HL-60 (cell line): ENCODE data around the gene S100A9.

Experiments used
- POLR2AphosphoS5 ChIP-seq: IDR thresholded peaks from 2 replicates; pipeline ENCODE4 v1.6.1; 2012; ENCODE audit warnings: low read depth
- REST ChIP-seq: IDR thresholded peaks from 2 replicates; pipeline ENCODE4 v1.6.1; 2012; ENCODE audit warnings: low read depth; ENCODE audit not compliant: insufficient replicate concordance
- TF ChIP-seq, protein P1 (sequence below): IDR thresholded peaks from one replicate; pipeline ENCODE4 v1.5.1; 2011; ENCODE audit warnings: low read length, control low read depth, inconsistent platforms; ENCODE audit not compliant: insufficient read depth

DNA sequence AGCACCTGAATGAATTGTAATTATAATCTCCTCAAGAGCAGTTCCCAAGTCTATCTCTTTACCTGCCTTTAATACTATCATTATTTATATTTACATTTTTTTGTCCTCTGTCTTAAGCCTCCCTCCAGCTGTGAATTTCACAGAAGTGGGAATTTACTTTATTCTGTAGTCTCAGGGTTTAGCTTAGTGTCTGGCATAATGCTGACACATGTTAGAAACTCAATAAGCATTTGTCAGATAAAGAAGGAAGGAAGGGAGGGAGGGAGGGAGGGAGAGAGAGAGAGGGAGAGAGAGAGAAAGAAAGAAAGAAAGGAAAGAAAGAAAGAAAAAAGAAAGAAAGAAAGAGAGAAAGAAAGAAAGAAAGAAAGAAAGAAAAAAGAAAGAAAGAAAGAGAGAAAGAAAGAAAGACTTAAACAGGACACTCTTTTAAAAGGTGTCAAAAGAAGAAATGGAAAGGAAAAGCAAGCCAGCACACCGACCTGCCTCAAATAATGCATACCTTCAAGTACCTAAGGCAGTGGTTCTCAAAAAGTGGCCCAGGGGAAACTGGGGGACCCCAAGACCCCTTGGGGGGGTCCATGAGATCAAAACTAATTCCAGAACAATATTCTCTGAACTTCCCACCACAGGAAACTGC is 7.2 kb upstream of the S100A9 start:
- TF ChIP-seq, protein P1, sequence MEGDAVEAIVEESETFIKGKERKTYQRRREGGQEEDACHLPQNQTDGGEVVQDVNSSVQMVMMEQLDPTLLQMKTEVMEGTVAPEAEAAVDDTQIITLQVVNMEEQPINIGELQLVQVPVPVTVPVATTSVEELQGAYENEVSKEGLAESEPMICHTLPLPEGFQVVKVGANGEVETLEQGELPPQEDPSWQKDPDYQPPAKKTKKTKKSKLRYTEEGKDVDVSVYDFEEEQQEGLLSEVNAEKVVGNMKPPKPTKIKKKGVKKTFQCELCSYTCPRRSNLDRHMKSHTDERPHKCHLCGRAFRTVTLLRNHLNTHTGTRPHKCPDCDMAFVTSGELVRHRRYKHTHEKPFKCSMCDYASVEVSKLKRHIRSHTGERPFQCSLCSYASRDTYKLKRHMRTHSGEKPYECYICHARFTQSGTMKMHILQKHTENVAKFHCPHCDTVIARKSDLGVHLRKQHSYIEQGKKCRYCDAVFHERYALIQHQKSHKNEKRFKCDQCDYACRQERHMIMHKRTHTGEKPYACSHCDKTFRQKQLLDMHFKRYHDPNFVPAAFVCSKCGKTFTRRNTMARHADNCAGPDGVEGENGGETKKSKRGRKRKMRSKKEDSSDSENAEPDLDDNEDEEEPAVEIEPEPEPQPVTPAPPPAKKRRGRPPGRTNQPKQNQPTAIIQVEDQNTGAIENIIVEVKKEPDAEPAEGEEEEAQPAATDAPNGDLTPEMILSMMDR, result no peak
- TF ChIP-seq POLR2AphosphoS5 (no peak), REST (no peak)
